ENCODE measurements around the gene GJD4.

The GJD4 gene

DNA sequence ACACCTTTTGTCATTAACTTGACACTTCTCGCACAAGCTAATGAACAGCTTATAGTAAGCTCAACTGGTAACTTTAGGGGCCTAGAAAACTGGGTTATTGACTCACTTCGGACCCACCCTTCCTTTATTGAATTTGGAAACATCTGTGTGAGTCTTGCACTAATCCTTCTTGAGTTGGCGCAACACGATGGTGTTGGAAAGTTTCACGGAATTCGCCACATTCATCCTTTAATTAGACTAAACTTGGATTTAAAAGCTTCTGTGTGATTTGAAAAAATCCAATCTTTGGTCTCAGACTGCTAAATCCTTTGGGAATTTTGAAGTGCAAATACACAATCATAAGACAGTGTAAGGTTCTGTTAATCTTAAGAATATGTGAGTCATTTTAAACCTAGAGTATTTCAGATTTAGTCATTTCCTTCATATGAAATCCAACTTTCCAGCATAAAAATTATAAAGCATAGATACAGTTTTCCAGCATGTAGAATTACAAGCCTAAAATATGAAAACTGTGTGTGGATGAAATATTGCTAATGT lies 21.9 kb downstream of the GJD4 start:
- no peak for DNase-seq (ENCODE audit: low spot score)

DNA sequence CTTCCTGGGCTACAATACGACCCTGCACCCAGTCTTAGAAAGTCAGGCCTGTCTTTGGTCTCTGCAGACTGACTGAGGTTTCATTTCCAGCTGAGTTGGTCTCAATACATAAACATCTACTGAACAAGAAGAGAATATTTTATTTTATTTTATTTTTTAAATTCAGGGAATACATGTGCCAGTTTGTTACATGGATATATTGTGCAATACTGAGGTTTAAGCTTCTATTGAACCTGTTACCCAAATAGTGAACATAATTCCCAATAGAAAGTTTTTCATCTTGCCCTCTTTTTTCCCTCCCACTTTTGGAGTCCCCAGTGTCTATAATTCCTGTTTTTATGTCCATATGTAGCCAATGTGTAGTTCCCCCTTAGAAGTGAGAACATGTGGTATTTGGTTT lies 26.3 kb downstream of the GJD4 start:
- no peak for DNase-seq (ENCODE audit: low spot score)

DNA sequence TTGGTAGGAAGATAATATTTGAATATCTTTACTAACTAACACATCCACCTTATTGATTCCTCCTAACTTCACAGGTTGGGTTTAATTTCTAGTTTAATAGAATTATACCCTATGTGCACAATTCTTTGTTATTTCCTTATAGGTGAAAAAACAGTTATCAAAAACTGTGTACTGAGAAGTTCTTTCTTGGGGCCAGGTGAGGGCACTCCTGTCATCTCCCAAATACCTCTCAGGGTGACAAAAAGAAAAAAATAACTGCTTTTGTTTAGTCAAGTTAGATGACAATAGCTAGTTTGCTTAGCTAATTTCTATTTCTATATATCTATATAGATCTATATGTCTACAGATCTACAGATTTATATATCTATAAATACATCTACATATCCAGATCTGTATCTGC lies 26.9 kb downstream of the GJD4 start:
- DNase-seq (ENCODE audit: low spot score): no peak

DNA sequence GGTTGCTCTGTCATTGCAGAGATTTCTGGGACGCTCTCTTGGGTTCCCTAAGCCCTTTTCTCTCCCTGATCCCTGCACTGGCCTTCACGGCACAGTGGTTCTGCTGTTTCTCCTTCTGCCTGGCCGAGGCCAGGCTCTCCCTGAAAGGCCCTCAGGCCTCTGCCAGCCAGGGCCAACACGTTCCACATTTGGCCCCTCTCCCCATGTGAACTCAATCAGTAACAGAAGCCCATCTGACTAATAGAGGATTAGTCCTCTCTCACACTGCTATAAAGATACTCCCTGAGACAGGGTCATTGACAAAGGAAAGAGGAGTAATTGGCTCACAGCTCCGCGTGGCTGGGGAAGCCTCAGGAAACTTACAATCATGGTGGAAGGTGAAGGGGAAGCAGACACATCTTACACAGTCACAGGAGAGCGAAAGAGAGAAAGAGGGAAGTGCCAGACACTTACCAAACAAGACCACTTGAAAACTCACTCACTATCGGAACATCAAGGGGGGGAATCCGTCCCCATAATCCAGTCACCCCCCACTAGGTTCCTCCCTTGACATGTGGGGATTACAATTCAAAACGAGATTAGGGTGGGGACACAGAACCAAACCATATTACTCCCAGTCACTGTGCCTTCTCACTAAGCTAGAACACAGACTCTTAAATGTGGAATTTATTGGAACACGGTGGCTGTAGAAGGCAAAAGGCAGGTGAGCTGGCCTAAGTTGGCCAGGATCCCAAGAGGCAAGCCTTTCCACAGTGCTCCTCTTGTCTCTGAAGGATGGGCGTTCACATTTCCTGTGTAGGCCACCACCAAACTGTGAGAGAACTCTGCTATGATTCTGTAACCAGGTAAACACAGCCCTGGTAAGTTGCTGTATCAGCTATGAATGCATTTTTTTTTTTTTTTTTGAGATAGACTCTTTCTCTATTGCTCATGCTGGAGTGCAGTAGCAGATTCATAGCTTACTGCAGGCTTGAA lies 28.2 kb downstream of the GJD4 start:
- DNase-seq (ENCODE audit: low spot score): no peak

DNA sequence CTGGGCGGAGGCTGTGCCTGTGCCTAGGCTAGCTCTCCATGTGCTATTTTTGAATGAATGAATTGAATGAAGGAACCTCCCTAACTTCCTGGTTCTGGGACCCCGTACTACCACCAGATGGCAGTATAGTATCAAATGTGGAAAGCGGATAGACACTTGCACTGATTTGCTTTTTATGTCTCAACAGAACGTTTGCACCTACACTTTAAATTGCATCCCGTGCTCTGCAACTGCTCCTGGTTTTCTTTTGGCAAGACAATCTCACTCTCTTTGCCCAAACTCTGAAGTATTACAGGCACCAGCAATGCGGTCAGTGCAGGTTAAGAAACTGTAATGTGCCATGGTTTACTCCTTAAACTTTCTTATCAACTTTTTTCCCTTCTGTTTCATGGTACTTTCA lies 30.4 kb downstream of the GJD4 start:
- peak; percentile 78 for DNase-seq (ENCODE audit: low spot score)

DNA sequence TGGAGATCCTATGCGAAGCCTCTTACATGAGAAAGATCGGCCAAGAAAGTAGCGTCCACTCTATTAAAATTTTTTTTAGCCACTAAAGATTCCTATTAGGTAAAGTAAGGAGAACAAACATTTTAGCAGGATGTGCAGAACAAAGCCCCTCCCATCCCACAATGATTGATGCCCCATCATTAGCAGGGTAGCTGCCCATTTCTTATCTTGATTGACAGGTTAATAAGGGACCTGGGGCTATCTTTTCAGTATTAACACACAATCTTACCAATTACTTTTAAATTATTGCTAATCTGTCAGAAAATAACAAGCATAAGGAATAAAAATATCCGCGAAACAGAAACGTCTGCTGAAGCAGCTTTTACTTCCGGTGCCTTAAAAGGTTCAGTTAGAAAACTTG lies 31.8 kb downstream of the GJD4 start:
- no peak for DNase-seq (ENCODE audit: low spot score)

DNA sequence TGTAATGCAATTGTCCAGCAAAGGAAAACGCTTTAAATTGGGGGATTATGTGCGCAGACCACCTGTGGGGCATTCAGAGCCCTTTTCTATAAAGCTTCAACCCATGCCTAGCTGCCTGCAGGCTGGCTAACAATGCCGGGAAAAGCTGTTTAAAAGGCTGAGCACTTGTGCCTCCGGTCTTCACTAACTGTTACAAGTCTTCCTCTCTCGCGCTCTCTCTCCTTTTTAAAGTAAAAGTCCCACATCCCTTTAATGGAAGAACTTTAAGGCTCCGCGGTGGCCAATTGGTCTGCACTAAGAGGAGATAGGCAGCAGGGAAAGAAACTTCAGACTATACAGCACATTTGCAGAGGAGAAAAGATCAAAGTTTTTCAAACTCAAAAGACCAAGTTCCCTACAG lies 32.3 kb downstream of the GJD4 start:
- no peak for DNase-seq (ENCODE audit: low spot score)

DNA sequence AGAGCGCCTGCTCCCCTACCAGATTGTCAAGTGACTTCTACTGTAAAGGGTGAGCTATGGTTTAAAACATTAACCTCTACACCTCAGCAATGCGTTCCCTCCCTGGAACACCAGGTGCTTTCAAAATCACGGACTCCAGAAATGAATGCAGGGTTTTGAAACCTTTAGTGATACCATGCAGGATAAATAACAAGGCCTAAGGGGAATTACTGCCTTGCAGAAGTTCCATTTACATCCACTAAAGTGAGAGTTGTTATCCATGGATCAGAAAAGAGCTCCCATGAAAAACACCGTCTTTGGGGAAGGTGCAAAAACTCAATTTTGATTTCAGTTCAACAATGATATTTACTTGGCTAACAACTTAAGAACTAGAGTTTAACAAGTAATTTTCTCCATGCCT lies 33.0 kb downstream of the GJD4 start:
- no peak for DNase-seq (ENCODE audit: low spot score)

DNA sequence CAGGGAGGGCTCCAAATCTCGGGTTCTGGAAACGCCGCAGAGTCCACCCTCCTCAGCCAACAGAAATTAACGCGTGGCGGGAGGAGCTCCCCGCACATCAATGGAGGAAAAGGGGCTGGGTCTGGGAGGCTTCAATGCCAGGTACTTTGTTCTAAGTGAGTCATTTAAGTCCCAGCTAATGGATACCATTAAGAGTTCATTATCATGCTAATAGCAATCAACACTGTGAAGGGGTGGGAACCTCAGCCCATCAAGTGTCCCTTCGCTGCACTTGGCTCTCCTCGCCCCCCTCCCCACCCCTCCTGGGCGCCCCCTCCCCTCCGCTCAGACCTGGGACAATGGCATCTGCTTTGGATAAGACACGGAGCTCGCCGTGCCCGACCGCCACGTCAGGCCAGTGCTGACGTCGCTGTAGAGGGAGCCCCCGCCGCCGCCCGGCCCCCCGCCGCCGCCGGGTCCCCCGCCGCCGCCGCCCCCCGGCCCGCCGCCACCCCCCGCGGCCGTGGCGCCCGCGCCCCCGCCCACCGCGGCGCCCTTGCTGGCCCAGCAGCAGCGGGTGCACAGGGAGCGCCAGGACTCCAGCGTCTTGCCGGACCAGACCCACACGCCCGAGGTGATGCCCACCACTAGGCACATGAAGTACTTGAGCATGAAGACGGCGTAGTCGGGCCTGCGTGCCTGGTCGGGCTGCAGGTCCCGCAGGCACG lies 34.0 kb downstream of the GJD4 start:
- DNase-seq (ENCODE audit: low spot score): no peak

DNA sequence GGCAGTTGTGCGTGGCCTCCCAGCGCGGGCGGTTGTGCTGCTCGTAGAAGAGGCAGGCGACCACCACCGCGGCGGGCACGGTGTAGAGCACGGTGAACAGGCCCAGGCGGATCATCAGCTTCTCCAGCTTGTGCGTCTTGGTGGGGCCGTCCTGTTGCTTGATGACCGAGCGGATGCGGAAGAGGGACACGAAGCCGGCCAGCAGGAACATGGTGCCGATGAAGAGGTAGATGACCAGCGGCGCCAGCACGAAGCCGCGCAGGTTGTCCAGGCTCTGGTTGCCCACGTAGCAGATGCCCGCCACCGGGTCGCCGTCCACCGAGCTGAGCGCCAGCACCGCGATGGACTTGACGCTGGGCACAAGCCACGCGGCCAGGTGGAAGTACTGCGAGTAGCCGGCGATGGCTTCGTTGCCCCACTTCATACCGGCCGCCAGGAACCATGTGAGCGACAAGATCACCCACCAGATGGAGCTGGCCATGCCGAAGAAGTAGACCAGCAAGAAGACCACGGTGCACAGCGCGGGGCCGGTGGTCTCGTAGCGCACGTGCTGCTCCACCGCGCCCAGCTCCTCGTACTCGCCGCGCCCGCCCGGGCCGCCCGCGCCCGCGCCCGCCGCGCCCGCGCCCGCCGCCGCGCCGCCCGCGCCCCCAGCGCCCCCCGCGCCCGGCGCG lies 34.7 kb downstream of the GJD4 start:
- DNase-seq (ENCODE audit: low spot score): no peak

DNA sequence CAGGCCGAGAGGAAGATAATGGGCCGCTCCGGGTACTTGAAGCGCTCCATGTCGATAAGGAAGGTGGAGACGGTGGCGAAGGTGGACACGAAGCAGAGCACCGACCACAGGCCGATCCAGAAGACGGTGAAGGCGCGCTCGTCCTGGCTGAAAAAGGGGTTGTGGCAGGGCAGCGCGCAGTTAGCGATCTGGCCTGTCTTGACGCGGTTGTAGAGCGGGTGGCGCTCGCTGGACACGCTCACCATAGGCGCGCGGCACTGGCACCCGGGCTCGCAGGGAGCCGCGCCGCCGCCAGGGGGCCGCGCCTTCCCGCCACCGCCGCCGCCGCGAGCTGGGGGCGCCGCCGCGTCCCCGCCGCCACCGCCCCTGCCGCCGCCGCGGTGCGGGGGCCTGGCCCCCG lies 35.3 kb downstream of the GJD4 start:
- DNase-seq (ENCODE audit: low spot score): no peak

DNA sequence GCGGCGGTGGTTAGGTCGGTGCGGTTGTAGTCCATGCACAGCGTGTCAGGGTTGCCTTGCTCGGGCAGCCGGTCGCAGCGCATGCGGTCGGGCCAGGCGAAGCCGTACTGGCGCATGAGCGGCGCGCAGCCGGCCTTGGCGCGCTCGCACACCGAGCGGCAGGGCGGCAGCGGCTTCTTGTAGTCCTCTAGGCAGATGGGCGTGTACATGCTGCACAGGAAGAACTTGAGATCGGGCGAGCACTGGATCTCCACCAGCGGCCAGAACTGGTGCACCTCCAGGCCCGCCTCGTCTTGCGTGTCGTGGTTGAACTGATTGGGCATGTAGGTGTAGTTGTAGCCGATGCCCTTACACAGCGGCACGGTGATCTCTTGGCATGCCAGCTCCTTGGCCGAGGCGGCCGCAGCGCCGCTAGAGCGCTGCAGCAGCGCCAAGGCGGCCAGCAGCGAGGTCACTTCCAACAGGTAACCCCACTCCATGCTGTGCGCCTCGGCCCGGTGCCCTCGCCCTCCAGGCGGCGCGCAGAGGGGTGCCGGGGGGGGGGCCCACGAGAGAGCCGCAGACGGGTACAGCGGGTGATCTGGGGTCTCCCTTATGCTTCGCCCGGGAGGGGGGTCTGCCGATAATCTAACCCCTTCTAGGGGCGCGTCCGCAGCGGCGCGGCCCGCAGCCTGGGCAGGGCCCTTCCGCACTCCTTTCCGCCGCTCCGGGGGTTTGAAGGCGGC lies 36.0 kb downstream of the GJD4 start:
- DNase-seq (ENCODE audit: low spot score): no peak

DNA sequence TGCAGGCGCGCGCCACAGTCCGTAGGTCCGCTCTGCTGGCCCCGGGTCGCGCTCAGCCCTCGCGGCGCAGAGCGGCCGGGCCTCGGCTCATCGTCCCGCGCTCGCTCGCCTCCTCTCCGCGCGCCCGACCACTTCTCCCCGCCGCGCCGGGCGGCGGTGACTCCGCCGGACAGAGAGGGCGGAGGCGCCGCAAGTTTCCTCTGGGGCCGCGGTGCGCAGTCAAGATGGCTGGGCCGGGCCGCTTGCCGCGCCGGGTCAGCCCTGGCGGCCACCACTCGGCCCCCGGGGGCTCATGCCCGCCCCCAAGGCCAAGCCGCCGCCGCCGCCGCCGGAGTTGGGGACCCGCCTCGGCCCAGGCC lies 36.5 kb downstream of the GJD4 start:
- DNase-seq (ENCODE audit: low spot score): no peak

DNA sequence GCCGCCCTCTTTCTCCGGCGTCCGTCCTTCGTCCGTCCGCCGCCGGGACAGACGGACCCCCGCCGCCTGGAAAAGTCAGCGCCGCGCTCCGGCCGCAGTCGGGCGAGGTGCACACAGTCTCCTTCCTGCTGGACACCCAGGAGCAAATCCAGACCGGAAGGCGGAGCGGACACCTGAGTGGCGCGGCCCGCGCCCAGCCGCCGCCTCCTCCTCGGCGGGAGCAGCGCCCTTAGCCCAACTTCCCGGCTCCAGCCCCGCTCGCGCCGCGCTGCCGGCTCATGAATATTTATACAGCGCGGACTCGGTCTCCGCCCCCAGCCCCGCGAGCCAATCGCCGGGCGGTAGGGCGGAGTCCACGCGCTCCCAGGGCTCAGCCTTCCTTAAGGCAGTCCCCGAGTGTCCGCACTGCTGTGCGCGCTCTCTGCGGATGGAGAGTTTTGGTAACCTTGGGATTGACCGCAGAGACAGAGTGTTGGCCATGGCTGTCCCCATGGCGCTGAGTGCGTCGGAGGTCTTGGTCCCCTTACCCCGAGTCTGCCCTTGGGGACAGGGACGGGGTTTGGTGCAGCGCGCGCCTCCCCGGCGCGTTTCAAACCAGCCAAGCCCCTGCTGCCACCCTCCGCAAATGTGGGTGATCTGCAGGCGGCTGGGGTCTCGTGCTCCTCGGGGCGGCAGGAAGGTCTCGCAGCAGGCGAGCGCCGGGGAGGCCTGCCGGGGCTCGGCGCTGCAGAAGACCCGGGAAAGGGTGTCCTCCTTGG lies 37.1 kb downstream of the GJD4 start, which contains the start of gene FZD8:
FZD8 (minus strand) TSS at position 262 of the 758 bp plus-strand sequence. CDS start 867 bp downstream, outside the sequence.
- peak; percentile 85 for DNase-seq (ENCODE audit: low spot score)

DNA sequence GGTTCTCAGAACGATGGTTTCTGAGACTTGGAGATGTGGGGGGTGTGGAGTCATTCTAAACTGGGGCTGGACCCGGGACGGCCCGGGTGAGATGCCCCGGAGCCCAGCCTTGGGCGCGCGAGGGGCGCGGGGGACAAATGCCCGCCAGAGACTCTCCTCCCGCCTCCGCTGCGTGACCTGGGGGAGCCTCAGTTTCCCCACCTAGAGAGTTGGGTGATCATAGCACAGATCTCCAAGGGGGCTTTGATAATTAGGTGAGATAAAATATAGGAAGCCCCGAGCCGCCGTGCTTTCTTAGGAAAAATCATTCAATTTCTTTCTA lies 37.6 kb downstream of the GJD4 start:
- DNase-seq (ENCODE audit: low spot score): no peak

DNA sequence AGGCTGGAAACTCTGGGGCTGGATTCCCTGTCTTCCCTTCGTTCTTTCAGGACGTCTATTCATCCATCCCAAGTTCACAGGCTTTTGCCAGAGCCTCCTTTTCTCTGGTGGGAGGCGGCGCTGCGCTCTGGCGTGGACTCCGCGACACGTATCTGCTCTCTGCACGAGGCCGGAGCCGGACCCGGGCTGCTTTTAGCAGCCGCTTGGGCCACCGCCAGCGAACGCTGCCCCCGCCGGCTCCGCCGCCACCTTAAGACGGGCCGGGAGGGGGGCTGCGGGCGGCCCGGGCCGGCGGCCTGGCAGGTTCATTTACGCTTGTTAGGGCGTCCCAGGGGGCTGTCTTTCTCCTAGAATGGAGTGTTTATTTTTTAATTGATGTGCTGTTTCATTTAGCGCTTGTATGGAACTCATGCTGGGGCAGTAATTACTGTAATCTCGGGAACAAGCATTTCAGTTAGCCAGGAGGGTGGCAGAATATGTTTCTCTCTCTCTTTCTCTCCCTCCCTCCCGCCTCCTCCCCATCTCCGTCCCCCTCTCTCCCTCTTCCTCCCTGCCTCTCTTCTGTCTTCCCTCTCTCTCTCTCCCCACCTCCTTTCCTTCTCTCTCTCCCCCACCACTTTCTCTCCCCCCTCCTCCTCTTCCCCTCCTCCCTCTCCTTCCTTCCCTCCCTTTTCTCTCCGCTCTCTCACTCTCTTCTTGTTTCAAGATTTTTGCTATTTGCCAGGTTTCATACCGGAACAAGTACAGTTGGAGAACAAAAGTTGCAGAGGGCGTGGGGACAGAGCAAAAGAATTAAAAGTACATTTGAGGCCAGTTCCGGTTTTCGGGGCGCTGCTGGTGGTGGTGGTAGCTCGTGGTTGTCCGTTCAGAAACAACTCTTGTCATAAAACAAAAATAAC lies 38.3 kb downstream of the GJD4 start:
- DNase-seq (ENCODE audit: low spot score): peak; percentile 48

DNA sequence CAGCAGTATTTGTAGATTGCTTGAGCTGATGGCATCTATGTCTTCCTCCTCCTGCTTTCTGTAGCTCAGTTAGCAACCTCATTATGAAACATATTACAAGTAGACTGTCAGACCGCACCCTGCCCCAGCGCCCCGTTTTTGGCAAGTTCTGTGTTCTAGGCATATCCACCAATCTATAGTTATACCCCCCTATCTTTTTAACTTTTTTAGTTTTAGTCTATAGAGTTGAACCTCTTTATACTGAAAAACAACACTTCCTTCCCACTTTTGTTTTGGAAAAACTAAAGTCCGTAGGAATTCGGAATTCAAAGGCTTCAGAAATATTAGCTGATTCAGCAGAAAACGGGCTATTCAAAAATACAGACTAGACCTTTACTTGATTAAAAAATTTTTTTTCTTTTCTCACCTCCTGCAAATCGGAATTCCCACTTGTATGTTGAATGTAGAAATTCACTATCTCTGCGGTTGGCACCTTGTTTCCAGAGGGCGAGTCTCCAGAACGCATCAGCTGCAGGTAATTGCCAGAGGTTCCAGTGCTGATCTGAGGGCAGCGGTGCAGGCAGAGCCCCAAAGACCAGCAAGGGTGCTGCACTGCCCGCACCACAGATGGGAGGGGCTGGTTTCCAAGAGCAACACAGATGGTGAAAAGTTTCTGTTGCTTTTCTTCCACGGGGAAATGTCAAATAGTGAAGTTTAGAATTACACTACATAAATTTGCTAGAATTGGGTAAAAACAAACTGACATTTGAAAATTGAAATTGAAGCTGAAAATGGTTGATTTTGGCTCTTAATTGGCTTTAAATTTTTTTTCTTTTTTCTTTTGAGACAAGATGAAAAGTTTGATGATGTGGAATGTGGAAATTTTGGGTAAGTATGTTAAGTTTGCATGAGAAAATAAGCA lies 39.2 kb downstream of the GJD4 start:
- DNase-seq (ENCODE audit: low spot score): no peak

DNA sequence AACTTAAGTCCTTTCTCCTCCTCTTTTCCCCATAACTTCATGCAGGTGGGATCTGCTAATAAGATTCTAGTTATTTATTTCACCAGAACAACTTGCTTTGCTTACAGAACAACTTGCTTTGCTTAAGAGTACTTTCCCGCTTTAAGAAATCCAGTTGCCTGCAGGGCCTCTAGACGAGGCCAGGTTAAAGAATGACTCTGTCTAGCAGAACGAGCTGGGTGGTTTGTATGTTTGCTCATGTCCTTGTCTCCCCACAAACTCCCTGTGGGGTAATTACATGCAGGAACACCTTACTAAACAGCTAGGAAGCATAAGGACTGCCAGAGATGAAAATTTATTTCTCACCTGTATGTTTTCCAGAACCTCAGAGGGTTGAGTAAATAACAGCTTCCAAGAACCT lies 45.8 kb downstream of the GJD4 start:
- DNase-seq (ENCODE audit: low spot score): no peak

DNA sequence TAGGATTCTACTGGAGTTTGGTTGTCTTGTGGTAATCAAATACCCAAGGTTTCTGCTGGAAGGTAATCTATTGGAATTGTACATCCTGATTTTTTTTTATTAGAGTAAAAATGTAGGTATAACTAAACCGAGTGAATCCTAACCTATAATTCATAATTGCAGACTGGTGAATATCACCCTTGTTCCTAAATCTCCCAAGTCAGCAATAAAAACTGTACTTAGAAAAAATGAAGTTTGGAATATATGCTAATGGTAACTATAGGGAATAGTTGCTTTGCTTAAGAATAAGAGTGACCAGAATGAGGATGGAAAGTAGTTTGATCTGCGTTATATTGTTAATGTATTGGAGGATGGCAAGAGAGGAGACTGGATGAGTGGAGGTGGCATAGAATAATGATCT lies 47.7 kb downstream of the GJD4 start:
- no peak for DNase-seq (ENCODE audit: low spot score)
